NCI-H146 treated with DMSO at 0.1 percent for 48 hours (cell line): ENCODE data around the gene ENTPD2.

ENCODE experiments used
- DNase-seq: peaks from one replicate; lab custom pipeline; 2025; ENCODE audit not compliant: unreplicated experiment; lab: John Stamatoyannopoulos, UW

Gene ENTPD2

GRCh38 chr9:137018761-137019559 lies 34.9 kb downstream of the ENTPD2 start:
- no peak for DNase-seq

- DNase-seq = no peak
Measured at GRCh38 chr9:137017791-137018497, 35.9 kb downstream of the ENTPD2 start.

GRCh38 chr9:137017071-137017470 lies 36.8 kb downstream of the ENTPD2 start:
- DNase-seq = no peak

- DNase-seq = no peak
Measured at GRCh38 chr9:137016436-137016835, 37.4 kb downstream of the ENTPD2 start.

- DNase-seq = no peak
Measured at GRCh38 chr9:137015976-137016375, 37.9 kb downstream of the ENTPD2 start.

GRCh38 chr9:137015540-137015930 lies 38.3 kb downstream of the ENTPD2 start:
- no peak for DNase-seq

GRCh38 chr9:137014776-137015539 lies 38.9 kb downstream of the ENTPD2 start:
- DNase-seq = no peak

GRCh38 chr9:137014166-137014565 lies 39.7 kb downstream of the ENTPD2 start:
- no peak for DNase-seq

GRCh38 chr9:137013571-137013940 lies 40.3 kb downstream of the ENTPD2 start:
- no peak for DNase-seq

GRCh38 chr9:137012694-137013570 lies 40.9 kb downstream of the ENTPD2 start:
- no peak for DNase-seq

GRCh38 chr9:137011907-137012675 lies 41.8 kb downstream of the ENTPD2 start:
- DNase-seq = no peak

GRCh38 chr9:137011156-137011555 lies 42.7 kb downstream of the ENTPD2 start:
- no peak for DNase-seq

- no peak for DNase-seq
Measured at GRCh38 chr9:137009938-137010732, 43.7 kb downstream of the ENTPD2 start.

- no peak for DNase-seq
Measured at GRCh38 chr9:137009217-137009616, 44.6 kb downstream of the ENTPD2 start.

GRCh38 chr9:137008312-137008711 lies 45.5 kb downstream of the ENTPD2 start:
- no peak for DNase-seq

GRCh38 chr9:137007816-137008270 lies 46.0 kb downstream of the ENTPD2 start:
- DNase-seq = no peak

GRCh38 chr9:137007108-137007815 lies 46.6 kb downstream of the ENTPD2 start:
- no peak for DNase-seq
